HG03575 (cell line): ENCODE data around the gene TRMT11.
"Not testable (repeated sequence)": the region's sequence is repeated elsewhere in the genome, so short reads cannot be mapped to it uniquely, and the experiment has no call there.

ENCODE experiments used
- ATAC-seq: cut with Tn5 transposase; IDR thresholded peaks from one replicate; pipeline ENCODE4 v1.9.1; 2021; ENCODE audit not compliant: unreplicated experiment, insufficient number of reproducible peaks, low FRiP score; ENCODE audit errors: extremely low read depth

Gene TRMT11

DNA sequence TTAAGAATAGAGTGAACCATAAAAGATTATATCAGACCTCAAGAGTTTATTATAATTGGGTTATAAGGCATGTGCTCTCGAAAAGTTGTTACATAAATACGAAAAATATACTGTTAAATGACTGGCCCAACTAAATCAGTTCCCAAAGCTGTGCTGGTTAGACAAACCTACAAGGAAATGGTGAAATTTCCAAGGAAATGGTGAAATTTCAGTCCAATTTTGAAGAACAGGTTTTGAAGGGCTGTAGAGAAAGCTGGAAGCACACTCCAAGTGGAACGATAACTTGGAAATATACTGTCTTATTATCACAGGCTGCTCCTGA lies 400 bp upstream of the TRMT11 start:
- ATAC-seq: no peak

DNA sequence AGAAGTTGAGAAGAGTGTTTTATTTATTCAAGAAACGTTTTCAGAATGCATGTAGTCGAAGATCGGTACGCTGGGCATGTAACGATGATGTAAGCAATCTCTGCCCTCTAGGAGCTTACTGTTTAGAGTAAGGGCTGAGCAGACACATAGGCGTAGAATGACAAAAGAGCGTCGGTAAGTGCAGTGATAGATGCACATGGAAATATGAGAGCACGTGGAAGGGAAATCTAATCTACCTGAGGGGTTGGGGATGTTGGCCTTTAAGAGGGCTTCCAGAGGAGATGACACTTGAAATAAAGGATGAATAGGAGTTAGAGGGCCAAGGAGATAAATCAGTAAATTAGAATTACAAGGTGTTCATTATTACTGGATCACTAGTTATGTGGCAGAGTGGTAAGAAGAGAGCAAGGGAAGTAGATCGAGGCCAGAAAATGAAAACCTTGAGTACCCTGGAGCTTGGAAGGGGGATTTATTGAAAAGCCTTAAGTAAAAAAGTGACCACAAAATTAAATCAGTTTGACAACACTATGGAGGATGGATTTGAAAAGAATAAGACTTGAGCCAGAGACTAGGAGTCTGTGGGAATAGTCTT lies 782 bp downstream of the TRMT11 start:
- peak; percentile 19 for ATAC-seq

DNA sequence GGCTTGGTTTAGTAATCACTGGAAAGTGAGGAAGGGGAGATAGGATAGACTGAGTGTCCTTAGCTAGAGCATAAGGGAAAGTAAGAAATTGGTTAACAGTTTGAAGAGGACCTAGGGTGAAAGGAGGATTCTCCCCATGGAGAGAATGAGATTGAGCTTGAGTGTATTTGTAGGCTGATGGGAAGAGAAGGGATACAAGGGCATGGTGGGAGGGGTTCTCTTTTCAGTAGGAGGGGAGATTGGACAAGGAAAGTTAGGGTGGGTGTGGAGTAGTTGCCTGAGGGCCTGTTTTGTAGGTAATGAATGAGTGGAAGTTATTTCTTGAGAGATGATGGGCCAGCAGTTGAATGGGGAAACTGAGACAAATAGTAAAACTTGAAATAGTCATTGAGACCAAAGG lies 1.9 kb downstream of the TRMT11 start:
- ATAC-seq: no peak

DNA sequence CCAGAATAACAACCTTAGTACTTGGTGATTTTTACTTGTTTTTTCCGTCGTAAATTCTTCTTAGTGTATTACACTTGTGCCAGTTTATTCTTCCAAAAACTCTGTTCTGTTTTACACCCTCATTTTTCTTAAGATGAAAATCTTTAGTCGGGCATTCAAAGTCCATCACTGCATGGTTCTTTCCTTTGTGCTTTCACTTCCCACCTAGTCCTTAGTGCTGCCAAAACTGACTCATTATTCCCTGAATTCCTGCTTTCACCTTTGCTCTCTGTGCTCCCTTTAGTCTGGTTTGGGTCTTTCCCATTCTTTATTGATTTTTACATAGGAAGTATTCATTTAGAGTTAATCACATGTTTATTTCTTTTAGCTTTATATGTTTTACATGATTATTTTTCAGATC lies 3.3 kb downstream of the TRMT11 start:
- ATAC-seq: no peak

DNA sequence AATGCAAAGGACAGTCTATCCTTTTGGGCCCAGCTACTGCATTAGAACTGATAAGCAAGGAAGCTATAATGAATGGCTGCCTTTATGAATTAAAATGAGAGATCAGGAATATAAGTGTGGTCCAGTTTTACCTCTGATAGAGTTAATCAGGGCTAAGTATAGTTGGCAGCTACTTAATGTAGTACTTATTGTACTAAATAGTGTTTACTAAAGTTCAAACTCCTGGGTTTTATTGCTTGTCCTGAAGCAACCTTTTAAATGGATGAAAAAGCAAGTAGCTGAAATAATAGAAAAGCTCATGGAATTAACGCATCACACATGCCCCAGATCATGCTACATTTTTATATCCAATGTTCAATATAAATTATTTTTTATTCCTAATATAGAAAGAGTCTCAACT lies 5.3 kb downstream of the TRMT11 start:
- no peak for ATAC-seq

DNA sequence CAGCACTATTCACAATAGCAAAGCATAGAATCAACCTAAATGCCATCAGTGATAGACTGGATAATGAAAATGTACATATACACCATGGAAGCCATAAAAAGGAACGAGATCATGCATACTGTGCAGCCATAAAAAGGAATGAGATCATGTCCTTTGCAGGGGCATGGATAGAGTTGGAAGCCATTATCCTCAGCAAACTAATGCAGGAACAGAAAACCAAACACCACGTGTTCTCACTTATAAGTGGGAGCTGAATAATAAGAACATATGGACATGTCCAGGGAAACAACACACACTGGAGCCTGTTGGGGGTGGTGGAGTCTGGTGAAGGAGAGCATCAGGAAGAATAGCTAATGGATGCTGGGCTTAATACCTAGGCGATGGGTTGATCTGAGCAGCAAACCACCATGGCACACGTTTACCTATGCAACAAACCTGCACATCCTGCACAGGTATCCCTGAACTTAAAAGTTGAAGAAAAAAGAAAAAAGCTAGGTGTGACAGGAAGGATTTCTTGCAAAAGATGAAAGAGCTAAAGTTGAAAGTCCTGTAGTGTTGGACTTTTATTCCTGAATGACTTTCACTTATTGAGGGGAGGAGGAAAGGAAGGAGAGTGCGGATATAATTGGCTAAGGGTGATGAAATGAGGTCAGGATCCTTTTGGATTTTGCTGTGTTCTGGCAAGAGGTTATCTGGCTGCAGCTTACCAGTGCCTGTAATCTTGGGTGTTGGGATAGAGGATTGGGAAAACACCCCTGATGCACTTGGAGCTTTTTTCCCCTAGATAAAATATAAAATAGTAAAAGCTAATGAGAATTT lies 8.5 kb downstream of the TRMT11 start:
- no peak for ATAC-seq

GRCh38 chr6:125995972-125996580 lies 9.7 kb downstream of the TRMT11 start:
- peak; percentile 83 for ATAC-seq

- no peak for ATAC-seq
Observed at GRCh38 chr6:126002755-126003679, 16.7 kb downstream of the TRMT11 start.

GRCh38 chr6:126007800-126008199 lies 21.5 kb downstream of the TRMT11 start:
- ATAC-seq: no peak

DNA sequence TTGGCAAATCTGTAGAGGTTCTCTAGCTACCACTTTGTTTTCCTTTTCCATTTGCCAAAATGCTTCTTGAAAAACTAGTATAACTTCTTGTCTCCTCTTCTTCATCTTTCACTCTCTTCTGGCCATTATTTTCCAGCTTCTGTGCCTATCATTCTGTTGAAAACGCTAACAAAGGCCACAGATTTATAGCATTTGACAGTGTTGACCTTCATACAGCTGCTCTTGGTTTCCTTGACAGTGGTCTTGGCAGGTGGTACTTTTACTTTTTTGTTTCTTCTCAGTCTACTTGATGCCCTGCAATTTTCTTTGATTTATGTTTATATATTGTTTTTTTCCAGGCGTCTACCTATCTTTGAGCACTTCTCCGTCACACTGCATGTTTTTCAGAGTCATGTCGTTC lies 23.7 kb downstream of the TRMT11 start:
- ATAC-seq: no peak

GRCh38 chr6:126015863-126016262 lies 29.5 kb downstream of the TRMT11 start:
- ATAC-seq: no peak

DNA sequence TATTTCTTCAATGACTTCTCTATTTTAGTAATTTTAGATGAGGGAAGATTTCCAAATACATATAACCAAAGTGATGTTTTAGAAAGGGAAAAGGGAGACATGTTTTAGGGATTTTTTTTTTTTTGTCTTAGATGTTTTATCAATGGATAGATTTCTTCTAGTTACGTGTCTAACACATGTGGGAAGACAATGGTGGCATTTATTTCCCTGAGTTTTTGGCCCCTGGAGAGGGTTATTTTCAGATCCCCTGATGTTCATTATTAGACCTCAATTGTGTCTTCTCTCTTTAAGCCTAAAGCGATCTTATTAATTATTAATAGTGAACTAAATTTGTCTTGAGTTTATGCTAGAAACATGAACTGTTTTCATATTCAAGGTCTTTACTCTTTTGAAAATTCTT lies 30.3 kb downstream of the TRMT11 start:
- ATAC-seq: no peak

DNA sequence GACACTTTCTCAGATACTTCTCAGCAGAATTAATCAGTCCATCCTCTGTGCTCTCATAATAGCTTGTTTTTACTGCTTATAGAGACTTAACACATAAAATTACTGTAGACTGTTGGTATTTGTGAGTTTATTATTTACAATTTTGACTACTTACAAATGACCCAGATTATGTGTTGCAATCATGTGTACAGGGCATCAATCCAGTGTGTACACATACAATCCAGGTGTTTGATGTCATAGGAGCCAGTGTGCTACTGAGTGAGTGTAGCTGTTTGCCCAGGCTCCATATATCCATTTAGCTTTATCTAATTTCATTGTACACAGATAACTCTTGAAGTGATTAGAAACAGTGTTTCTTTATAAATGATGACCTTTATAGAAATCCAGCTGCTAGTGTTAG lies 31.3 kb downstream of the TRMT11 start:
- ATAC-seq: no peak

DNA sequence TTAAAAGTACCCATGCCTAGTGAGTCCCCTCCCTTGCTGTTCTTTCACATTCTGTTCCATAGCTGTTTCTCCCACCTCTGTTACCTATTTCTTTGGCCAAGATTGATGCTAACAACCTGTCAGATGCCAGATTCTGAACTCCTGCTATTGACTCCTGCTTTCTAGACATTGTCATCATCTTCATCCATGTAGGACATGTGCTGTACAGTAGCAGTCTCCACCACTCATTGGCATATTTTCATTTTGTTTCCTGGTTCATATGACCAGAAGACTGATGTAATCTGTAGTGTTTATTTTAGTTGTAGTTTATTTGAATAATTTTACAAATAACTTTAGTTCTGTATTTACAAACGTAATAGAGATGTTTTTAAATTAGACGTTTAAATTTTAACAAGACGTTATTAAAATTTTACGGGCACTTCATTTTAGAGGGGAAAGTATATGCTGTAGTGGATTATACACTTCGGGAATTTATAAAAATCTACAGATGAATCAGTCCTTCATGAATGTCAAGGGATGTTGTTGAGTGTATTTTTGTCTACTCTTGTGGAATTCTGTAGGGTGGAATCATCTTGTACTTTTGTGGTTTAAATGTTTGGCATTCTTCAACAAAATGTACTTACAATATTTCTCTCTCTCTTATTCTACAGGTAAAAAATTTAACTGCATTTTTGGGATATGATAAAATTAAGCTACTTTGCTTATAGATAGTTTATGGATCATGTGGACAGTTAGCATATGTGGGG lies 34.1 kb downstream of the TRMT11 start:
- ATAC-seq: no peak

DNA sequence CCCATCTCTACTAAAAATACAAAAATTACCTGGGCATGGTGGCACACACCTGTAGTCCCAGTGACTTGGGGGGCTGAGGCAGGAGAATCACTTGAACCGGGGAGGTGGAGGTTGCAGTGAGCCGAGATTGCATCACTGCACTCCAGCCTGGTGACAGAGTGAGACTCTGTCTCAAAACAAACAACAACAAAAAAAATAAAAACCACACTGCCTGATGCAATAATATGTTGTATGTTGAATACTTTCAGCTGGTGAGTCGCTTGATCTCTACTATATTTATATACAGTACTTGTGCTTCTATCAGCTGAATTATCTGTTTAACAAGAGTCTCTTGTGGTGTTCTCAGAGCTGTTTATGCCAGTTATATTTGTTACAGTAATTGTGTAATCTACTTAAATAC lies 37.1 kb downstream of the TRMT11 start:
- not testable (repeated sequence) for ATAC-seq

- no peak for ATAC-seq
Observed at GRCh38 chr6:126026001-126026400, 39.7 kb downstream of the TRMT11 start.

DNA sequence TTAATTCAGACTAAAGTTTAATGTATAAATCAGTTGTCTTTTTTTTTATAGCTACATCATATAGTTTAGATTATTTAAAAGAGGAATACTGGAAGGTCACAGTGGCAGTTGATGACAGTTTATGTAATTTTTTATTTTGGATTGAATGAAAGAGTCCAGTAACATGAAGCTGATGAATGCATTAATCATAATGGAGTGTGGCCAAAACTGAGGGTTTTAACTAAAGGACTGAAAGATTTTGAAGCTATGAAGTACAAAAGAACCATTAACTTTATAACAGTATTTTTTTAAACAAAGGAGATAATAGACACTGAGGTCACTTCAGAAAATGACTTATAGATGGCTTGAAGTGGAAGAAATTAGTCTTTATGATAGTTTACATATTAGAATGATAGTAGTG lies 41.3 kb downstream of the TRMT11 start:
- no peak for ATAC-seq

- no peak for ATAC-seq
Observed at GRCh38 chr6:126030045-126030444, 43.7 kb downstream of the TRMT11 start.

DNA sequence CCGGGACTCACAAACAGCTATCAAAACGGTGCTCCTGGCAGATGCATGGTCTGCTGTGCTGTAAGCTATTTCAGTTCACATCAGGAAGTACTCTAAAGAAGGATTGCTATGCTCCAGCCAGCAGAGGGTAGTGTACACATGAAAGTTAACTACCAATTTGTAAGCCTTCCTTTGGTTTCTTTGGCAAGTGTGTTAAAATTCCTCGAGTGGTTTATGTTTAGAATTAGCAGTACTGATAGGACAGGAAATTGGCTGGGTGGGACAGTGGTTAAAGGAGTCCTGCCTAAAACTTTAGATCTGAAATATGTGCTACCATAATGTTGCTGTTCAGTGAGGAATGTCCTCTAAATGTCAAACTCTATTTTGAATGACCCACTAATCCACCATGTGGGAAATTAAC lies 47.4 kb downstream of the TRMT11 start:
- peak; percentile 65 for ATAC-seq
